Measurements from ENCODE around the gene MATK. TPM values are rescaled to one million over a fixed set of nuclear protein-coding genes. Genes with fewer than 3 reads are reported as not detected.

Gene MATK
- total RNA-seq, 1 donor from 2014 or later, result not detected

DNA sequence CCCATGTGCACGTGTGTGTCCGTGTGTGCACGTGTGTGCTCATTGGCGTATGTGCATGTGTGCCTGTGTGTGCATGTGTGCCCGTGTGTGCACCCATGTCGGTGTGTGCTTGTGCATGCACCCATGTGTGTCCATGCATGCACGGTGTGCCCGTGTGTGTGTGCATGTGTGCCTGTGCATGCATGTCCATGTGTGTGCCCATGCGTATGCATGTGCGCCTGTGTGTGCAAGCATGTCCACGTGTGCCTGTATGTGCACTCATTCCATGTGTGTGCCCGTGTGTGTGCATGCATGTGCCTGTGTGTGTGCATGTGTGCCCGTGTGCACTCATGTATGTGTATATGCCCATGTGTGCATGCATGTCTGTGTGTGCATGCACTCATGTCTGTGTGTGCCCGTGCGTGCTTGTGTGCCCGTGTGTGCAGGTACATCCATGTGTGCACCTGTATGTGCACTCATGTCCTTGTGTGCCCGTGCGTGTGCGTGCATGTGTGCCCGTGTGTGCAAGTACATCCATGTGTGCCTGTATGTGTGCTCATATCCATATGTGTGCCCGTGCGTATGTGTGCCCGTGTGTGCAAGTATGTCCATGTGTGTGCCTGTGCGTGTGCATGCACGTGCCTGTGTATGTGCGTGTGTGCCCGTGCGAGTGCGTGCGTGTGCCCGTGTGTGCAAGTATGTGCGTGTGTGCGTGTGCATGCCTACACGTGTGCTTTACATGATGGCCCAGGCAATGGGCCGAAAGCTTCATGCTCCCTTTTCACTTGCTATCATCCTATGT is 21.6 kb upstream of the MATK start:
- intact Hi-C loops (cut with DNase I), result no loop called here
- Histone ChIP-seq H3K27me3 (peaks cover 3% of the 10 kb centered on the region), H3K27ac (no peak overlapping the region), H3K9me3 (no peaks in the 10 kb centered on the region), H3K4me3 (no peak overlapping the region), H3K36me3 (no peaks in the 10 kb centered on the region), H3K4me1 (no peaks in the 10 kb centered on the region)
- no peak for DNase-seq (ENCODE audit: low spot score in 2 of 2)
- TF ChIP-seq, protein P1, sequence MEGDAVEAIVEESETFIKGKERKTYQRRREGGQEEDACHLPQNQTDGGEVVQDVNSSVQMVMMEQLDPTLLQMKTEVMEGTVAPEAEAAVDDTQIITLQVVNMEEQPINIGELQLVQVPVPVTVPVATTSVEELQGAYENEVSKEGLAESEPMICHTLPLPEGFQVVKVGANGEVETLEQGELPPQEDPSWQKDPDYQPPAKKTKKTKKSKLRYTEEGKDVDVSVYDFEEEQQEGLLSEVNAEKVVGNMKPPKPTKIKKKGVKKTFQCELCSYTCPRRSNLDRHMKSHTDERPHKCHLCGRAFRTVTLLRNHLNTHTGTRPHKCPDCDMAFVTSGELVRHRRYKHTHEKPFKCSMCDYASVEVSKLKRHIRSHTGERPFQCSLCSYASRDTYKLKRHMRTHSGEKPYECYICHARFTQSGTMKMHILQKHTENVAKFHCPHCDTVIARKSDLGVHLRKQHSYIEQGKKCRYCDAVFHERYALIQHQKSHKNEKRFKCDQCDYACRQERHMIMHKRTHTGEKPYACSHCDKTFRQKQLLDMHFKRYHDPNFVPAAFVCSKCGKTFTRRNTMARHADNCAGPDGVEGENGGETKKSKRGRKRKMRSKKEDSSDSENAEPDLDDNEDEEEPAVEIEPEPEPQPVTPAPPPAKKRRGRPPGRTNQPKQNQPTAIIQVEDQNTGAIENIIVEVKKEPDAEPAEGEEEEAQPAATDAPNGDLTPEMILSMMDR (IDR thresholded peaks at IDR 0.05), result no peak

DNA sequence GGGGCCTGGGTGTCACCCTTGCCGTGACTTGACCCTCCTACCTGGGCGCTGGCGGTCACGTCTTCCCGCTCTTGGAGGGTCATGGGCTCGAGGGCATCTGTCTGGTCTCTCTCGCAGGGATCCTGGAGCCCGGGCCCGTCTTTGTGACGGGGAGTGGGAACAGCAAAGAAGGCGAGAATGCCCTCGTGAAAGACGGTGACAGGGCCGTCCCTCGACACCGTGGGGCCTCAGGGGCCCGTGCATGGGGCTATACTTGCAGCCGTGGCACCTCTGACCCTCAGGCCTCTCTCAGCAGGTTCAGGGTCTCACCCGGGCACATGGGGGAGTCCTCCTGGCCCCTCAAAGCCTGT is 20.9 kb upstream of the MATK start:
- no peak overlapping the region for H3K27ac ChIP-seq
- H3K27me3 ChIP-seq, result peaks cover 3% of the 10 kb centered on the region
- TF ChIP-seq, protein P1 (IDR thresholded peaks at IDR 0.05), result no peak
- intact Hi-C loops (cut with DNase I), result no loop called here
- H3K4me3 ChIP-seq, result no peak overlapping the region
- H3K4me1 ChIP-seq, result no peaks in the 10 kb centered on the region
- DNase-seq (ENCODE audit: low spot score in 2 of 2), result no peak
- H3K9me3 ChIP-seq, result no peaks in the 10 kb centered on the region
- no peaks in the 10 kb centered on the region for H3K36me3 ChIP-seq

DNA sequence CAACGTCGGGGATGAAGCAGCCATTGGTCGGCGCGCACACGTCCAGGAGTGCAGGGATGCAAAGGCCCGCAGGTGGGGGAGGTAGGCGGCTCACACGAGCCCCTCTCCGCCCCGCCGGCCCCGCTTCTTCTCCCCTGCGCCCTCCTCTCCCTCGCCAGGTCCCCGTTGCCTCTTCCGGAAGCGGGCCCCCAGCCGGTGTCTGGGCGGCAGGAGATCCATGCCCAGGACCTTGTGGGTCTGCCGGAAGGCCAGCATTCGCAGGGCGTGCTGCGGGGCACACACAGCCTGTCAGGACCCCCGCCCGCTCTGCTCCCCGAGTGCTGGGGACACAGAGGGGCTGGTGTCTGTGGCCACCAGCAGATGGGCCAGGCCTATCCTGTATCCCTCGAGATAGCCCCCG is 19.7 kb upstream of the MATK start:
- TF ChIP-seq, protein P1 (IDR thresholded peaks at IDR 0.05), result no peak
- H3K27me3 ChIP-seq, result no peaks in the 10 kb centered on the region
- DNase-seq (ENCODE audit: low spot score in 2 of 2), result no peak
- H3K9me3 ChIP-seq, result no peaks in the 10 kb centered on the region
- intact Hi-C loops (cut with DNase I), result no loop called here
- H3K4me1 ChIP-seq, result no peaks in the 10 kb centered on the region
- no peak overlapping the region for H3K27ac ChIP-seq
- H3K36me3 ChIP-seq, result no peaks in the 10 kb centered on the region
- no peak overlapping the region for H3K4me3 ChIP-seq

DNA sequence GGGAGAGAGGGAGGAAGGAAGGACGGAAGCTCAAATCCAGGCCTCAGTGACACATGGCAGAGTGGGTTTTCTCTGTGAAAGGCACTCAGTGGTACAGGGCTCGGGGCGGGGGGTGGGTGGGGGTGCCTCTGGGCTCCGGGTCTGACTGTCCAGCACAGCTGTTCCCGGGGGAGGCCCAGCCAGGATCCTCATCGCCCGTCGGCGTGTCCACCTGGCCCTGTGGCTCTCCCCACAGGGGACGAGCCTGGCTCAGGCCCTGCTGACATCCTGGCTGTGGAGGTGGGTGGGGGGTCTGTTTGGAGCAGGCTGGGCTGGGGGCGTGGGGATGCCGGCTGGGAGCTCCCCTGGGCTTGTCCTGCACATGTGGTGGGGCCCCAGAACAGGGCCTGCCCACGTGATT is 18.2 kb upstream of the MATK start:
- H3K27ac ChIP-seq, result no peak overlapping the region
- TF ChIP-seq, protein P1 (IDR thresholded peaks at IDR 0.05), result no peak
- no peaks in the 10 kb centered on the region for H3K27me3 ChIP-seq
- no peaks in the 10 kb centered on the region for H3K36me3 ChIP-seq
- no peak for DNase-seq (ENCODE audit: low spot score in 2 of 2)
- H3K4me3 ChIP-seq, result no peak overlapping the region
- no peaks in the 10 kb centered on the region for H3K4me1 ChIP-seq
- no peaks in the 10 kb centered on the region for H3K9me3 ChIP-seq
- intact Hi-C loops (cut with DNase I), result no loop called here

DNA sequence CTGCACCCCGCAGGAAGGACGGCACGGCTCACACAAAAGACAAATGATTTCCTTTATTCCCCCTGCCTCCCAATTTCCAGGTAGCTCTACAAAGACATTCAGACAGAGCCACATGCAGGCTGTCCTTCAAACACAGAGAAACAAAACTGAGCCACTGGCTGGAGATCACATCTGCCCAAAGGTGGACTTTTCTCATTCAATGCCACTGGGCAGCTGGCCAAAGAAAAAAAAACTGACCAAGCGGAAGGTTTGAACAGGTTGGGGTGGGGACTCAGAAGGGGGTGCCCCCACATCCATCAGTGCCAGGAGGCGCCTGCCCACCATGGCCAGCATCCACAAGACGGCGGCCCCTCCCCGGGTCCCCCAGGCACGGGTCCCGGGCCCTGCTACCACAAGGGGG is 17.8 kb upstream of the MATK start:
- H3K4me1 ChIP-seq, result no peaks in the 10 kb centered on the region
- no peak for DNase-seq (ENCODE audit: low spot score in 2 of 2)
- no peaks in the 10 kb centered on the region for H3K9me3 ChIP-seq
- no peaks in the 10 kb centered on the region for H3K36me3 ChIP-seq
- no peak overlapping the region for H3K27ac ChIP-seq
- no peak overlapping the region for H3K4me3 ChIP-seq
- TF ChIP-seq, protein P1 (IDR thresholded peaks at IDR 0.05), result no peak
- intact Hi-C loops (cut with DNase I), result no loop called here
- H3K27me3 ChIP-seq, result no peaks in the 10 kb centered on the region
